GM18519 (cell line): Measurements from ENCODE around the gene HOXA10.
A peak's percentile ranks its signal among the peaks of the same experiment; 100 is the strongest.

Experiments used
- ATAC-seq: cut with Tn5 transposase; IDR thresholded peaks from one replicate; pipeline ENCODE4 v1.9.1; 2021; ENCODE audit warnings: mild to moderate bottlenecking, moderate library complexity; ENCODE audit not compliant: unreplicated experiment, low FRiP score

HOXA10 gene

GRCh38 chr7:27157702-27158431 lies 16.3 kb downstream of the HOXA10 start:
- no peak for ATAC-seq

DNA sequence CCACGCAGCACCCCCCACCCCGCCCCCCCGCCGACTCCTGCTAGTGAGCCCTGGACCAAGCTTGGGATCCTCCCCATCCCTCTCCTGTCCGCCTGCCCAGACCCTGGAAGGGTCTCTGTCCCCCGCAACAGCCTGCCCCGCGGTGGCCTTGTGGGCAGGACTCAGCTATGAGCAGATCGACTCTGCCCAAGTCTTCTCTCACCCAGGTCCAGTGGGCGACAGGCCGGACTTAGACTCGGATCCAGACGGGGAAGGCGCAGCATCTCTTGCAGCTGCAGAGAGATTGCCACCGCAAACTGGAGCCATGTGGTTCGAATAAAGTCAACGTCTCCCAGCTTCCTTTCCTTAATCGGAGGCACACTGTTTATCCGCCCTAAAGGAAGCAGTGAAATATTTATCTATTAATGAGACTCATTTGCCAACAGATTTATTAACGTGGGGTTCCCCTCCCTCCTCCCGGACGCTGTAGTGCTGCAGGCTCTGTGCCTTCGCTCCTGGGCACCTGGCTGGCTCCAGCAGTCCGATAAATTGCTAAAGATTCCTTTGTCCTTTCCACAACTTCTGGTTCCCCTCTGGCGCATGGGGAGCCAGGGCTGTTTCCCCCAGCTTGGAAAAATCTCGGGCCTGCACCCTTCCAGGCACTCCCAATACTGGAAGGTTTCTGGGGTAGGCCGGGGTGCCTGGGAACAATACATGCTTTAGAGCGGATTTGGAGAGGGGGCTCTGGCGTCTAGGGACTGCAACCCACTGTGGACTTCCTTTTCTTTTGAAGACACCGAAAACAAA lies 17.0 kb downstream of the HOXA10 start:
- ATAC-seq, result no peak

DNA sequence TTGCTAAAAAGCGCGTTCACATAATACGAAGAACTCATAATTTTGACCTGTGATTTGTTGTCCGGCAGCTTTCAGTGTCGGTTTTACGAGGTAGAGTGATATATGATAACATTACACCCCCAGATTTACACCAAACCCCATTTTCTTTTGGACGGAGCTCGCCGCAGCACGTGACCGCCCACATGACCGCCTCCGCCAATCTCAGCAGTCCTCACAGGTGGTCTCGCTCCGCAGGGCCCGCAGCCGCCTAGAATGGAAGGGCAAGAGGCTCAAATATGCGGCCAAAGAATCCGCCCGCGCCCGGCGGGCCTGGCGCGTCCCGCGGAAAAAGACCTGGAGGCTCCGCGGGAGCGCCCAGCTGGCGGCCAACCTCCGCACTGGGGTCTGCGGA lies 17.6 kb downstream of the HOXA10 start, which contains the start of gene HOXA7:
TSS of gene HOXA7 (minus strand) at position 168 of the 391 bp plus-strand sequence. CDS start at position 38, 130 bp downstream.
- ATAC-seq, result no peak

DNA sequence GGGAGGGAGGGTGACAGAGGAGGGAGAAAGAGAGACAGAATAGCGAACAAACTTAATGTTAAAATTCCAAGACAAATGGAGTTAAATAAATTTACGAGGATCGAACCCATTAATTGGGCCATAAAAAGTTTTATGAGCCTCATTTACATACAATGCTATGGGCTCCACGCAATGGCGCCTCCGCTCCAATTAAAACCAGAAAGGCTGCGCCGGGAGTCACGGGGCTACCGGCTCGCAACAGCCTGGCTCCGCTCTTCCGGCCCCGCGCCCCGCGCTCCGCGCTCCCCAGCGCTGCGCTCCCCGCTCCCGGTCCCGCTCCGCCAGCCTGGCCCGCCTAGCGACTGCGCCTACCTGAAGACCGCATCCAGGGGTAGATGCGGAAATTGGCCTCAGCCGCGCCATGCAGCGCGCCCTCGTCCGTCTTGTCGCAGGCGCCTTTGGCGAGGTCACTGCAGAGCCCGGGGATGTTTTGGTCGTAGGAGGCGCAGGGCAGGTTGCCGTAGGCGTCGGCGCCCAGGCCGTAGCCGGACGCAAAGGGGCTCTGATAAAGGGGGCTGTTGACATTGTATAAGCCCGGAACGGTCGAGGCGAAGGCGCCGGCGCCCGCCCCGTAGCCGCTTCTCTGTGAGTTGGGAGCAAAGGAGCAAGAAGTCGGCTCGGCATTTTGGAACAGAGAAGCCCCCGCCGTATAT lies 18.2 kb downstream of the HOXA10 start:
- no peak for ATAC-seq

DNA sequence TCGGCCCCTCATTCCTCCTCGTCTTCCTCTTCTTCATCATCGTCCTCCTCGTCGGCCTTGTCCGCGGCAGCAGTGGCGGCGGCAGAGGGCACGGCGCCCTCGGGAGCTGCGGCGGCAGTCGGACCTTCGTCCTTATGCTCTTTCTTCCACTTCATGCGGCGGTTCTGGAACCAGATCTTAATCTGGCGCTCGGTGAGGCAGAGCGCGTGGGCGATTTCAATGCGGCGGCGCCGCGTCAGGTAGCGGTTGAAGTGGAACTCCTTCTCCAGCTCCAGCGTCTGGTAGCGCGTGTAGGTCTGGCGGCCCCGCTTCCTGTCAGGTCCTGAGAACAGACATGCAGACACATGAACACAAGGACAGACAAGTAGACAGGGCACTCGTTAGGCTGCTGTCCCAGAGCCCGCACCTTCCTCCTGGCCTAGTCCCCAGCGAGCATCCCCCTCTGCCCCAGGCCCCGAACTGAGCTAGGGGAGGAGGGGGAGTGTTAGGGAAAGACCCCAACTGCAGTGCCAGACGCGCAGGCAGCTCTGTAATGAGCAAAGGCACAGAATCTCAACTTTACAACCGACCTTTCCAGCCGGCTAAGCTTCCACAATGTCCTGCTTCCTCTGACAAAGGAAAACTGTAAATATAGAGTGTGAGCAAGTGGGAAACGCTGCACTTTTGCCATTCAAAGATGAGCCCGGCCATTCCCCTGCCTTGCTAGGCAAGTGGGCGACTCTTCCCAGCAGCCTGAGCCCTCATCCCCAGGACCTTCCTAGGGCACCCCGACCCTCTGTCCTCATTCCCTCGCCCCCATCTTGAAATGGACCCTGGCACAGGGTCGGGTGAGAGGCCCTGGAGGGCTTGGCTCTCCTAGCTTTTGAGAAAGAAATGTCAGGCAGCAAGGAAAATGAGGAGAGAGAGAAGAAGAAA lies 19.0 kb downstream of the HOXA10 start:
- ATAC-seq, result no peak

- no peak for ATAC-seq
Observed at GRCh38 chr7:27154369-27154768, 19.8 kb downstream of the HOXA10 start.

GRCh38 chr7:27153526-27153925 lies 20.6 kb downstream of the HOXA10 start:
- no peak for ATAC-seq

DNA sequence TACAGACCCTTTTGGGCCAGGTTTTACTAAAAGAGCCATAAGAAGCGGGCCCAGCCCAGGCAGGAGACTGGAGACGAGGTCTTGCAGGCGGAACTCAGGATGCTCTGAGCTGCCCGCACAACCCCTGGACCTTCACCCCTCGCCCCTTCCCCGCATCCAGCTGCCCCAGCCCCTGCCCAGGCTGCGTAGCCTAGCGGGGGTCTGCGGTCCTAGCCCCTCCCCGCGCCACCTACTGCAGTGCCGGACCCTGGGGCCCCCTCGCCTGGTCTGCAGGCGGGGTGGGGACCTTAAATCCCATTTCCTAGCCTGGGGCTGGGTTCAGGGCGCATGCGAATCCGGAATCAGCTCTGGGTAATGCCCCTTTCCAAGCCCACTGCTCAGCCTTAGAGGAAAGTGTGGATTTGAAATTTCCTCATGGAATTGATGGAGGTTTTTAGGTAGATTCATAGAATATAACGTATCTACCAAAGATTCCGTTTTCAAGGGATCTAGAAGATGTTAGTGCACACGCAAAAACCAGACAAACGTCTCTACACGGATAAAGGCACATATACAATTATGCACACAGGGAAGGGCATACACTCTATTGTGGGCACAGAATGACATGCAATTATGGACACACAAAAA lies 21.2 kb downstream of the HOXA10 start:
- no peak for ATAC-seq

DNA sequence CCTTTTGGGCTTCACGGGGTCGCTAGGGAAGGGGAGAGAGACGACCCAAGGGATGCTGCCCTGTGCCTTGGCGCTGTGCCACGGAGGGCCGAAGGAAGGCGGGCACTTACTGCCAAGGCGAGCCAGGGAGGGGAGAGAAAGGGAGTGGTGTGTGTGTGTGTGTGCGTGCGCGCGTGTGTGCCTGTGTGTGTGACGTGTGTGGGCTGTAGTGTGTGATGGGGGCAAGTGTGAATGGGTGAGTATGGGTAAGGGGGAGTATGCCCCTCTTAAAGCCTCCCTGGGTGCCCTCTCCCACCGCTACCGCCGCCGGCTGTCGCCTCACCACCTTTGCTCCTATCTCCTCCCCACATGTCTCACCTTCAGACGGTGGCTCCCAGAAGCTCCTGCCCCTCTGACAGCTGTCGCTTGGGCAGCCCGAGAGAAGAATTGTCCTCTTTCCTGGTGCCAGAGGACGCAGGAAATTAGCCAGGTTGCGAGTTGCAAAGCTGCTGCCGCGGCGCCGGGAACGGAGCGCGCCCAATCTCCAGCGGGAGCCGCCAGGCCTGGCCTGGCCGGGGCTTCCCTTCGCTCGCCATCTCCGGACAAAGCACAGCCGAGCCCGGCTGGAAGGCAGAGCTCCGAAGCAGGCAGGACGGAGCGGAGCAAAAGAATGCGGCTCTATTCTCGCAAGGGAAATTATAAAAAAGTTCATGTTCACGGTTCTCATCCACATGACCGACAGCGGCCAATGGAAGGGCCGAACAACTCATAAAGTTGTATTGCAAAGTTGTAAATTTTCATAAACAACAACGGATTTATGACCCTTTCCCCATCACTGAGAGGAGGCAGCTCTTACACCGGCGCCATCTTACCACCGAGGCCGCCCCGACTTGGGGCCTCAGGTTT lies 21.9 kb downstream of the HOXA10 start, which contains the start of gene HOXA3:
TSS of gene HOXA3 (minus strand) at position 653 of the 885 bp plus-strand sequence. CDS start 41,943 bp downstream, outside the sequence.
- no peak for ATAC-seq

- no peak for ATAC-seq
Observed at GRCh38 chr7:27151341-27151930, 22.7 kb downstream of the HOXA10 start.

DNA sequence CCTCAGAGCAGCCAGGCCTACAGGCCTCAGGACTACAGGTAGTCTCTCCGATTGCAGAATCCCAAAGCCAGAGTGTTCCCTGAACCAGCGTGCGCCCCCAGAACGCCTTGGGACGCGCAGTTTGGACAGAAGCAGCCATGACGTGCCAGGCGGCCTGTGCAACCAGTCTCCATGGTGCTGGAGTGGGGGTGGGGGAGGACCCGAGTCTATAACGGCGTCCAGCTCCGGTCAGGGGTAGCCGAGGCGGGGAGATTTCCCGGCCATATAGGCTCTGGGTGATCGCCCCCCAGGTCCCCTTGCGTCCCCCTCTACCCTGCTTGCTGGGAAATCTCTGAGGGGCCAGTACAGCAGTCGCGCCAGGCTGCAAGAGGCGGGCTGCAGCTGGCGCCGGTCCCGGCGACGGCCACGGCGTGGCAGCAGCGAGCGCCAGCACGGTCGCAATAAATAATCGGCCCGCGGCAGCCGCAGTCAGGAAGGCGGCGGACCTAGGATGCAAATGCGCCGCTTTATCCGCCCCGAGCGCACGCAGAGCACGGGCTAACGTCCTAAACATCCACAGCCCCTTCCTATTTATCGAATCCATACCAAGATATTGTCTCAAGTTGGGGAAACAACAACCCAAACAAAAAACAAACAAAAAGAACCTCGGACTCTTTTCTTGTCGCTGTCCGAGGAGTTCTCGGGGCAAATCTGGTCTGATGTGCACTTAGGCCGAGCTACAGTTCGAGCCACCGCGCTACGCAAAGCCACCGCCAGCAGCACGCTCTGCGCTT lies 23.4 kb downstream of the HOXA10 start:
- peak; percentile 64 for ATAC-seq

DNA sequence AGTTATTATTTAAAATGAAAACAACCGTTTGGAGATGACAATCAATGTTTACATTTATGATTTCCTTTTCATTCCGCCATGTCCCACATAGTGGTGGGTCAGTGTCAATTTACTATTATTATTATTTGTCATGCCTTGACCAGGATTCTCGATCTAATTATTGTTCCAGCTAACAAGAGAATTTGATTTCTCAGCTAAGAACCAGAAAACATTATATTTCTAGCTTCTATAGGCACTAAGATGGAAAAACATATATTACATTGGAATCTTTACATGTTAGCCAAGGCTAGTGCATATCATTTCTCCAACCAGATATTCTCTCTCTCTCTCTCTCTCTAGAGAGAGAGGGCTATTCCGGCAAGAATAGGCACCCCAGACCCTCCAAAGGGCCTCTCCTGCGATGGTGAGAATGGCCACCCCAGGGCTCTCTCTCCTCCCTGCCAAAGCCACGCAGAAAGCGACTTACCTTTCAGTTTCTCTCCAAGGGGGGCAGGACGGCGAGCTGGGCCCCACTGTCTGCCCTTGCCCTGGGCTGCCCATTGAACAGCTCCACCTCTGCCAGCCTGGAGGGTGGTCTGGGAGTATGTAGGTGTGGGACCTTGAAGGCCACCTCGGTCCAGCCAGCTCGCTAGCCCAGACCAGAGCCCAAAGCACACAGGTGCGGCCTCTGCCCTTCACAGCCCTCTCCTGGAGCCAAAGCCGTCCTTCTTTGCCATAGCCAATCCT lies 24.1 kb downstream of the HOXA10 start:
- no peak for ATAC-seq

- ATAC-seq, result no peak
Observed at GRCh38 chr7:27148756-27149641, 25.1 kb downstream of the HOXA10 start.

DNA sequence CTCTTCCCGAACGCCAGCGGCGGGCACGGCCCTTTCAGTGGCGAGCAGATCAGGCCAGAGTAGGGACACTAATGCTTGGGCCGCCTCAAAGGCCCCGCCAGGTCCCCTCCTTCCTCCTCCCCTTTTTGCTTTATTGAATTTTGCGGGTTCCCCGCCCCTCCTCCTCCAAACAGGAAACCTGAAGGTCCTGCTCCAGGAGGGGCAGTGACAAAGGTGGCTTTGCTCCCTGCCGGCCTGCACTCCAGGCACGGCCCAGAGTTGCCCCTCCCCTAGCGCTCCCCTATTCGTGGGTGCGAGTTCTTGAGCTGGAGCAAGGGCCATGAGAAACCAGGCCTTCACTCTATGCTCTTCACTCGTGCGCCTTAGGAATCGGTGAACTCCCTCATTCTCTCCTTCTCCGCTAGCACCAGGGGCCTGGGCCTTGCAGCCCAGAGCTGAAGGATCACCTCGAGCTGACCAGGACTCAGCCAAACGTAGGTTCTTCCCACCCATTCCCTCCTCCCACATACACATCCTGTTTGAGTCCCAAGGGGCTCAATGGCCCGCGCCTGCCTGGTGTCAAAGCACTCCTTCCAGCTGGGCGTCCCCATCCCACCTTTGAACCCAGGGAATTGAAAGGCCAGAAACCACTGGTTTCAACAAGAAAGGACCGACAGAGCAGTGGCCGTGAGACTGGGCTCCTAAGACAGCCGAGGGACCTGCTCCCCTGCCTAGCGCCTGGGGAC lies 25.9 kb downstream of the HOXA10 start:
- no peak for ATAC-seq
